GM10847 (cell line): ENCODE measurements around the gene VPS52.

Experiments
- POLR2A ChIP-seq: IDR thresholded peaks from 2 replicates; pipeline ENCODE4 v1.6.1; 2011; ENCODE audit not compliant: insufficient read length; ENCODE audit errors: extremely low read depth

Gene VPS52

DNA sequence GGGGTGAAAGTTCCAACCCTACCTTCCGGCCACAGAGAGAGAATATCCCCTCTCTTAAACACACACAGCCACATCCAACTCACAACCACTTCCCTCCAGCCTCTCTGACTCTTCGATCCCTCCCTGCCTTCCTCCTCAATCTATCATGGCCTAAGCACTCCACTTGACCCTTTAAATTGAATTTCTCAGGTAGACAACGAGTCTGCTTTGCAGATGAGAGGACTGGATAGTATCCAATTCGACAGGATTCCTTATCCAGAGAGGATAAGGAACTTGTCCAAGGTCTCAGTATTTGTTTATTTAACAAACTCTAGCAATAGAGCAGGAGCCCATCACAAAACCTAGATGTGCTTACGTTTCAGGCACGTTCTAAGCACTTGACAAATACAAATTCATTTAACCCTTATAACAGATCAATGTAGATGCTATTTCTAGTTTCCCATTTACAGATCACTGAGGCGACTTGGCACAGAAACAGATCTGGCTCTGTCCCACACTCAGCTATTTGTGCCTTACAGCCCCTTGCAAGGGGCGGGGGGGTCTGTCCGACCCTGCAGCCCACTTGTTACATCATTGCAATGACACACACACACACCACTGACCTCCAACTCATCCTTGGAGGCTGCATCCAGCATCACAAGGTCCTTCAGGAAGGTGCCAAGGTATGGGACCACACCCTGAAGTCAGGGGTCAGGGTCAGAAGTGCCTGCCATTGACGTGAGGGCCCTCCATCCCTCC, 22.6 kb upstream of the VPS52 start:
- TF ChIP-seq POLR2A = no peak

GRCh38 chr6:33292996-33293682, 21.5 kb upstream of the VPS52 start:
- no peak for TF ChIP-seq POLR2A

DNA sequence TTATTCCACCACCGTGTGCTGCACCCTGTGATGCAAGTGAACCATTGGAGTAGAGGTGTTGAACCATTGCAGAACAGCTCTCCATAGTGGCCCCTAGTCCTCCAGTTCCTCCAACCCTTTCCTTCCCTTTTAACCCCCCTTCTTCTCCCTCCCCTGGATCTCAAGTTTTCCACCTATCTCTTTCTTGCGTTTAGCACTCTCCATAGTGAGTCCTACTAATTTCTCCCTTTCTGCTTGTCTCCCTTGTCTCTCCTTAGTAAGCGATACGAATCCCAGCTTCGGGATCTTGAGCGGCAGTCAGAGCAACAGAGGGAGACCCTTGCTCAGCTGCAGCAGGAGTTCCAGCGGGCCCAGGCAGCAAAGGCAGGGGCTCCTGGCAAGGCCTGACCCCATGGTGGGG, 18.8 kb upstream of the VPS52 start:
- no peak for TF ChIP-seq POLR2A

DNA sequence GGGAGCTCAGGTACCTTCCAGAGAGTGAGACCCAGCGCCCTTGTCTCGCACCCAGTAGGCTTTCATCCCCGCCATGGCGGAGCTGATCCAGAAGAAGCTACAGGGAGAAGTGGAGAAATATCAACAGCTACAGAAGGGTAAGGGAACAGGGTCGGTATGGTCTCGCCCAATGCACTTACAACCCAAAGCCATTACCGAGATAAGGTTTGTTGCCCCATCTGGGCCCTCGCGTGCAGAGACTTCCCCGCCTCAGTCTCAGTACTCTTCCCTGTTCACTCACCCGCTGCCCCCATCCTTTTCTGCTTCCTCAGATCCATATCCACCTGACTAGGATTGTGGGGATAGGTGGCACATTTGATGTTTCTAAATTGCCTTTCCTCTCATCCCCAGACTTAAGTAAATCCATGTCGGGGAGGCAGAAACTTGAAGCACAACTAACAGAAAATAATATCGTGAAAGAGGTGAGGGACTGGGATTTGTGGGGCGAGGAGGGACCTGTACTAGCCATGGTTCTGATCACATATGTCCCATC, 18.2 kb upstream of the VPS52 start:
- TF ChIP-seq POLR2A = no peak

DNA sequence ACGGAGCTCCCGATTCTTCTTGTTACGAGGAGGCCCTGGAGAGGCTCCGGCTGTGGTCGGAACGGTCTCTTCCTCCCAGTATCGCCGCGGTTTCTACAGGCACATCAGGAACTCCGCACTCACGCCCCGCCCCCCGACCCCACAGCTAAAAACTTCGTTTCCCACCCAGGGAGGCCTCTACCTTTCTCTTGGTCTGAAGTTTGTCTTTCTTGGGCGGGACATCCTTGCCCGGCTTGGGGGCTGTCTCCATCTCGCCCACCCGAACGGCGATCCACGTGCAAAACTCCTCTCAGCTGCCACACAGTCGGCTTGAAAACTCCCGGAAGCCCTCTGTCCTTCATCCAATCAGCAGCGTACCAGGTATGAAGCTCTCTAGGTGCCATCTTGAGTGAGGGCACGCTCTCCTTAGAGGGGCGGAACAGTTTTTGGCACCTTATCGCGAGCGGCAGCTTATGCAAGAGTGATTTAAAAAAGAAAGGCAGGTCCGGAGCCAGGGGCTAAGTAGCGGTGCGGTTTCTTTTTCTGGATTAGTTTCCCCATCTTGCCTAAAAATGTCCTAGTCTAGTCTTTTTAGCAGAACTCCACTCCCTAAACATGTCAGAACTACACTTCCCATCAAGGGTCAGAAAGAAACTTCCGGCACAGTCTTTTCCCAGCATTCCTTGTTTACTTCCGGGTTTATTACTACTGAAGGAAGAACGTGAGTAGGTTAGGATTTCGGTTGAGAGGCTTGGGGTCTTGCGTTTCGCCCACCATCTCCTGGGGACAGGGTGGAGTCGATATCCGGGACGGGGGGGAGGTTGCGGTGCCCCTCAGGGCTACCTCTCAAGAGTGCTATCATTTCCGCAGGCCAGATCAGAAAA, 17.5 kb upstream of the VPS52 start, which contains the start of the genes PFDN6 and WDR46:
TSS of gene PFDN6 (plus strand) at position 681 of the 863 bp plus-strand sequence. CDS start 256 bp downstream, outside the sequence.
TSS of gene WDR46 (minus strand) at position 319 of the 863 bp plus-strand sequence. CDS start at position 250, 69 bp downstream.
- TF ChIP-seq POLR2A = no peak

DNA sequence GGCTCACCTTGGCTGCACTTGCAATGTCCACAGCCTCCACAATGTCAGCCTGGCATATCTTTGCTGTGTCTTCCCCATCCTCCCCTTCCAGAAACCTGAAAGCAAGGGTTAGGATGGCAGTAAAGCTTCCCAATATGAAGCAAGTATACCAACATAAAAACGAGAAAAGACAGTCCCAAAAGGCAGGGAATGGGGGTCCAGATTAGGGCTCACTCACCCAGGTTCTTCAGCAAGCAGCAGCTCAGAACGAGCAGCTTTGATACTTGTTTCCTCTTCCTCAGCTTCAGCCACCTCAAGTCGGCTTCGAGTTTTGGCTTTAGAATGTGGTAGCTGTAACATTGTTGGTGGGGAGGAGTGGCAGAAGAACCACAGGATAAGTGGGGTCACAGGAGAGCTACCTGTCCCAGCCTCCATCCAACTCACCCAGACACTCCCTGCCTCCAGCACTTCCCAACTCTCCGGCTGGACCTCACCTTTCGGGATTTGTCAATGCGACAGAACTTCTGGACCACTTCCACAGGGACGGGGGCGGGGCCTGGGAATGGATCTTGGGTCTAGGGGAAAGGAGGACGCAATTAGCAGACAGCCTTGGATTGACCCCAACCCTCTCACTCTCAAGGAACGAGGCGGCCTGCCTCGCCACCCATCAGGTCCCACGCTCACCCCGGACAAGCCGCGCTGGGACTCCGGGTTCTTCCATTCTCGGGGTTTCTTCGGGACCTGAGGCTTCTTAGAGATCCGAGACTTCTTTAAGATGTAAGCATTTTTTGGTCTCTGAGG, 16.7 kb upstream of the VPS52 start:
- no peak for TF ChIP-seq POLR2A

DNA sequence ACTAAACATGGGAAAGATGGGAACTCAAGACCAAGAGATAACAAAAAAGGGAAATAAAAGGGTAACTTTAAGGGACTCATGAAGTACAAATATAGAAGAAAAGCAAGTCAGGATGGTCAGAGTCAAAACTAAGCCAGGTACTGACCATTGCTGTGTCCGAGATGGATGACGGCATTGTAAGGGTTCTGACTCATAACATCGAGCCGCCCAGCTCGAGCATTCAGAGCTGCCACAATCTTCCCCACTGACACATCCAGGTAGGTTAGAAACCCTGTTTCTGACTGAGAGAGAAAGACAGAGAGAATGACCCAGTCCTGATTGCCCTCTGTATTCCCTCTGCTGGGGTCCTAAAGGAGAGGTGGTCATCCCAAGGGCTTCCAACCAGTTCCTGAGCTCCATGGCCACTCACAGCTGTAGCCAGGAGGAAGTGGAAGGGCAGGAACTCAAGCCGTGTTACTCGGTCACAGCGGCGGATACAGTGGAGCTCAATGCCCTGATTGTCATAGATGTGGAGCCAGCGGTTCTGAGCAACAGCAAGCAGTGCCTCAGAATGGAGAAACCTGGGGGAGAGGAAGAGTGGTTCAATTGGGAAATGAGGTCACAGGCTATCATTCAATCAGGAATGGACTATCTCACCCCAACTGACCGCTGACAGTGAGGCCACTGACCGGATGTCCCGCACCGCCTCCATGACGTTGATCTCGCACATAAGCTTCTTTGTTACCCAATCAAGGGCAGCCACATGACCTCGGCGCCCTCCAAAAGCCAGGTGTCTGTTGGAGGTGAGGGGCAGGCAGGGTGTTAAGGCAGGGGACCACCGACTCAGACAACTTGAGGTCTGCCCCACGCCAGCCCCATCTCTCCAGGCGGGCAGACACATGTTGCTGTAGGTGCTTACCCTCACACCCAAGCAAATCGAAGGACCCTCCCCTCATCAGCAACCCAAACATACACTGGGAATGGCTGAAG, 15.6 kb upstream of the VPS52 start:
- TF ChIP-seq POLR2A = no peak

DNA sequence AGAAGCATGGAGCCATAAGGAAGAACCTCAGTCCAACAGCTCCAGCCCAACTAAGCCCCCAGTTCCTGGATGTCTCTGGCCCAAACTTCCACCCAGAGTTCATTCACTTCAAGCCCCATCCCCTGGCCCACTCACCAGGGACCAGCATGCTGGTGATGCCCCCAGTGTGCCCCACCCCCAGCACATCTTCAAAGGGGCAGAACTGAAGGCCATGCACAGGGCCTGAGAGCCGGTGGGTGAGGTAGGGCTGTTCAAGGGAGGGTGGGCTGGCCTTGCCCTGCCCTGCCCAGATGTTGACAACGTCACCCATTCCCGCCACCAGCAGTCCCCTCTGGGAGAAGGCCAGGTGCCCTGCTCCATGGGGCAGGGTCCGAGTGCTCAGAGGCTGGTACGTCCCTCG, 8.9 kb upstream of the VPS52 start:
- no peak for TF ChIP-seq POLR2A

DNA sequence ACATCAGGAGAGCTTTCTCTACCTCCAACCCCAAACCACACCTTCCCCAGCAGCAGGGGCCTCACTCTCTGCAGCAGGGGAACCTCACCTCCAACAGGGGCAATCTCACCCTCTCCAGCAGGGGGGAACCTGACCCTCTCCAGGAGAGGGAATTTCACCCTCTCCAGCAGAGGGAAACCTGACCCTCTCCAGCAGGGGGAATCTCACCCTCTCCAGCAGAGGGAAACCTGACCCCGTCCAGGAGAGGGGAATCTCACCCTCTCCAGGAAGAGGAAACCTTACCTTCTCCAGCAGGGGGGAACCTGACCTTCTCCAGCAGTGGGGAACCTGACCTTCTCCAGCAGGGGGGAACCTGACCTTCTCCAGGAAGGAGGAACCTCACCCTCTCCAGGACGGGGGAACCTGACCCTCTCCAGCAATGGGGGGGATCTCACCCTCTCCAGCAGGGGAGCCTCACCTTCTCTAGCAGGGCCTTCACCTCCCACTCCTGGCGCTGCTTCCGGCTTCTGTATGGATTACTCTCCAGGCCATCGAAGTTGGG, 8.4 kb upstream of the VPS52 start:
- no peak for TF ChIP-seq POLR2A

GRCh38 chr6:33279257-33279695, 7.6 kb upstream of the VPS52 start:
- no peak for TF ChIP-seq POLR2A

GRCh38 chr6:33278810-33279209, 7.1 kb upstream of the VPS52 start:
- TF ChIP-seq POLR2A = no peak

DNA sequence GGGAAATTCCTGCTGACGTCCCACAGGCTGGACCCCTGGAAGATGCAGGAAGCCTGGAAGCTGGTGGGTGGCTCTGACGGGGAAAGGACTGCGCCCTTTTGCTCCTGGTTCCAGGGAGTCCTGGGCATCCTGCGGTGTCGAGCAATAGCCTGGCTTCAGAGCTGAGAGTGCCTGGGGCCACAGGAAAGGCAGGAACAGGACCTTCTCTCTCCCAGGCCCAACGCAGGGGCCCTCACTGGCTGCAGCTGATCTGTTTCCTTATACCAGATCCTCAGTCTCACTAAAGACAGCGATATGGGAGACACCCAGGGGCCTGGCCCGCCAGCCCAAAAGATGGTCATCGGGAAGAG, 6.7 kb upstream of the VPS52 start:
- no peak for TF ChIP-seq POLR2A
